H1 (cell line): ENCODE results near the gene PM20D1. TPM values are rescaled to one million over a fixed set of nuclear protein-coding genes. Genes with fewer than 3 reads are reported as not detected.

Experiments
- CTCF ChIA-PET: fragments of 300-600 bp; sonication (Branson Sonifier 250); formaldehyde crosslinking; loops from one replicate; lab custom pipeline; 2021; ENCODE audit not compliant: partially characterized antibody; lab: Charles Lee
- POLR2A ChIA-PET: fragments of 300-600 bp; sonication (Branson Sonifier 250); formaldehyde crosslinking; loops from one replicate; lab custom pipeline; 2021; ENCODE audit warnings: inconsistent platforms; ENCODE audit not compliant: partially characterized antibody; lab: Charles Lee
- DNase-seq, 2 experiments: peaks; one replicate each; pipeline versions ENCODE4 v3.0.0 to v3.0.0-alpha.2; 2010 to 2022; ENCODE audit warnings: low spot score in 2 of 2, low read depth in 1 of 2, mixed read lengths in 1 of 2
- FAIRE-seq: peaks from 2 replicates; lab custom pipeline; 2011; peaks lifted over from hg19 to GRCh38; lab: Jason Lieb, UNC
- H2AFZ ChIP-seq: 2 replicates; pipeline ENCODE4 v1.8.1; 2012; ENCODE audit warnings: low read length, inconsistent platforms
- H2AK5ac ChIP-seq: 2 replicates; pipeline ENCODE4 v1.6.1; 2013; ENCODE audit warnings: low read depth, low read length
- H2BK120ac ChIP-seq: replicated peaks from 2 replicates; pipeline ENCODE3; 2013; ENCODE audit warnings: low read depth, low read length, inconsistent platforms
- H2BK12ac ChIP-seq: 2 replicates; pipeline ENCODE4 v1.6.1; 2013; ENCODE audit warnings: low read depth, low read length
- H2BK15ac ChIP-seq: 2 replicates; pipeline ENCODE4 v1.6.1; 2013; ENCODE audit warnings: low read length
- H2BK20ac ChIP-seq: 2 replicates; pipeline ENCODE4 v1.6.1; 2013; ENCODE audit warnings: low read length
- H2BK5ac ChIP-seq: 2 replicates; pipeline ENCODE4 v1.6.1; 2013; ENCODE audit warnings: low read depth, low read length
- H3K14ac ChIP-seq: 2 replicates; pipeline ENCODE4 v1.6.1; 2013; ENCODE audit warnings: inconsistent platforms; ENCODE audit not compliant: insufficient read length
- H3K18ac ChIP-seq: 2 replicates; pipeline ENCODE4 v1.6.1; 2013; ENCODE audit warnings: low read length; ENCODE audit errors: extremely low read depth
- H3K23ac ChIP-seq: 2 replicates; pipeline ENCODE4 v1.6.1; 2013; ENCODE audit warnings: inconsistent platforms; ENCODE audit not compliant: insufficient read length
- H3K23me2 ChIP-seq: 2 replicates; pipeline ENCODE4 v1.6.1; 2013; ENCODE audit warnings: low read depth, low read length
- H3K27ac ChIP-seq: 2 replicates; pipeline ENCODE4 v1.6.1; 2011; ENCODE audit warnings: low read depth, low read length, inconsistent platforms
- H3K27me3 ChIP-seq, 4 experiments: replicated peaks in 1 of 4; 1 replicate in 1 of 4; 2 replicates in 3 of 4; pipeline versions ENCODE4 v1.6.1 to v1.8.1; 2011 to 2013; ENCODE audit warnings: low read length in 3 of 4, mild to moderate bottlenecking in 3 of 4, inconsistent platforms in 2 of 4, mixed read lengths in 2 of 4, moderate library complexity in 1 of 4; ENCODE audit not compliant: control insufficient read depth in 3 of 4, insufficient read depth in 3 of 4; ENCODE audit errors: extremely low read depth in 1 of 4
- H3K36me3 ChIP-seq, 4 experiments: 2 replicates each; pipeline versions ENCODE4 v1.6.1 to v1.8.1; 2011 to 2013; ENCODE audit warnings: mild to moderate bottlenecking in 4 of 4, low read length in 3 of 4, moderate library complexity in 2 of 4, control low read depth in 1 of 4, inconsistent platforms in 1 of 4; ENCODE audit not compliant: insufficient read depth in 4 of 4, control insufficient read depth in 2 of 4
- H3K4ac ChIP-seq: replicated peaks from 2 replicates; pipeline ENCODE3; 2013; ENCODE audit warnings: low read length, low read depth, mixed read lengths, inconsistent platforms; ENCODE audit not compliant: insufficient read length
- H3K4me1 ChIP-seq, 4 experiments: replicated peaks in 1 of 4; 1 replicate in 1 of 4; 2 replicates in 3 of 4; pipeline versions ENCODE4 v1.6.1 to v1.8.1; 2011 to 2013; ENCODE audit warnings: low read length in 3 of 4, inconsistent platforms in 2 of 4, mixed read lengths in 1 of 4; ENCODE audit not compliant: insufficient read depth in 4 of 4, control insufficient read depth in 3 of 4
- H3K4me2 ChIP-seq, 2 experiments: 2 replicates each; pipeline versions ENCODE4 v1.6.1 to v1.8.1; 2011 to 2013; ENCODE audit warnings: low read depth in 2 of 2, low read length in 2 of 2, control low read depth in 1 of 2, inconsistent platforms in 1 of 2, mild to moderate bottlenecking in 1 of 2; ENCODE audit not compliant: insufficient read depth in 1 of 2
- H3K4me3 ChIP-seq, 4 experiments: fragments of 200-600, 300-600 bp in 1 of 4; sonication (generic), shearing (Covaris generic), sonication (Bioruptor Twin) in 1 of 4; 2 replicates each; pipeline versions ENCODE4 v1.5.1 to v1.8.1; 2011 to 2016; ENCODE audit warnings: low read length in 4 of 4, low read depth in 3 of 4, control low read depth in 2 of 4, inconsistent platforms in 2 of 4, mild to moderate bottlenecking in 2 of 4, mixed read lengths in 1 of 4, moderate library complexity in 1 of 4; ENCODE audit not compliant: insufficient read depth in 2 of 4; ENCODE audit errors: extremely low read depth in 1 of 4
- H3K56ac ChIP-seq: replicated peaks from 2 replicates; pipeline ENCODE3; 2013; ENCODE audit warnings: low read depth, mild to moderate bottlenecking, mixed read lengths, low read length, inconsistent platforms; ENCODE audit not compliant: insufficient read length
- H3K79me1 ChIP-seq: 2 replicates; pipeline ENCODE4 v1.6.1; 2013; ENCODE audit warnings: low read depth, low read length, control low read depth
- H3K79me2 ChIP-seq, 2 experiments: 2 replicates each; pipeline versions ENCODE4 v1.6.1 to v1.8.1; 2012 to 2013; ENCODE audit warnings: low read length in 2 of 2, mild to moderate bottlenecking in 2 of 2, inconsistent platforms in 1 of 2; ENCODE audit not compliant: insufficient read depth in 2 of 2, control insufficient read depth in 1 of 2
- H3K9ac ChIP-seq, 4 experiments: replicated peaks in 1 of 4; 1 replicate in 1 of 4; 2 replicates in 3 of 4; pipeline versions ENCODE4 v1.6.1 to v1.8.1; 2011 to 2013; ENCODE audit warnings: low read depth in 3 of 4, low read length in 3 of 4, control low read depth in 2 of 4, mild to moderate bottlenecking in 2 of 4, moderate library complexity in 2 of 4, inconsistent platforms in 1 of 4; ENCODE audit errors: extremely low read depth in 1 of 4
- H3K9me3 ChIP-seq, 2 experiments: 2 replicates each; pipeline versions ENCODE4 v1.6.1 to v1.8.1; 2012 to 2013; ENCODE audit warnings: mild to moderate bottlenecking in 2 of 2, moderate library complexity in 2 of 2, control low read depth in 1 of 2, inconsistent platforms in 1 of 2, low read depth in 1 of 2, low read length in 1 of 2, mixed read lengths in 1 of 2; ENCODE audit not compliant: insufficient read depth in 2 of 2
- H4K20me1 ChIP-seq, 2 experiments: replicated peaks in 1 of 2; 2 replicates each; pipeline versions ENCODE3 to v1.8.1; 2011 to 2013; ENCODE audit warnings: inconsistent platforms in 2 of 2, low read length in 2 of 2, mild to moderate bottlenecking in 1 of 2; ENCODE audit not compliant: insufficient read depth in 2 of 2, control insufficient read depth in 1 of 2
- H4K5ac ChIP-seq: 2 replicates; pipeline ENCODE4 v1.6.1; 2013; ENCODE audit warnings: low read length, low read depth, mixed read lengths, inconsistent platforms; ENCODE audit not compliant: insufficient read length
- H4K8ac ChIP-seq: 2 replicates; pipeline ENCODE4 v1.8.0; 2013; ENCODE audit warnings: mild to moderate bottlenecking, moderate library complexity, low read length, inconsistent platforms; ENCODE audit not compliant: insufficient read depth; ENCODE audit errors: extremely low read depth
- H4K91ac ChIP-seq: replicated peaks from 2 replicates; pipeline ENCODE3; 2013; ENCODE audit warnings: low read length, mixed read lengths, inconsistent platforms; ENCODE audit not compliant: insufficient read length
- ASH2L ChIP-seq: fragments of 200-600, 300-600 bp; sonication (generic); IDR thresholded peaks from one replicate; pipeline ENCODE4 v1.7.1; 2017; ENCODE audit warnings: low read length
- RFX5 ChIP-seq: IDR thresholded peaks from 2 replicates; pipeline ENCODE4 v1.6.1; 2011; ENCODE audit warnings: low read depth, low read length, improper control_type of control experiment, borderline replicate concordance
- RXRA ChIP-seq: IDR thresholded peaks from 2 replicates; pipeline ENCODE4 v1.6.1; 2011; ENCODE audit warnings: low read depth, mild to moderate bottlenecking, low read length, moderate library complexity; ENCODE audit not compliant: insufficient read depth
- SAP30 ChIP-seq: fragments of 300-600 bp; sonication (generic); IDR thresholded peaks from 2 replicates; pipeline ENCODE4 v1.7.1; 2012; ENCODE audit warnings: low read length, moderate library complexity, mild to moderate bottlenecking, inconsistent platforms; ENCODE audit not compliant: insufficient read depth, insufficient replicate concordance
- SP2 ChIP-seq: IDR thresholded peaks from 2 replicates; pipeline ENCODE4 v1.6.1; 2012; ENCODE audit warnings: mild to moderate bottlenecking, low read length, inconsistent platforms
- SP4 ChIP-seq: IDR thresholded peaks from 2 replicates; pipeline ENCODE4 v1.6.1; 2012; ENCODE audit warnings: low read length, inconsistent platforms
- WGBS, 2 experiments: shearing (Covaris generic) in 1 of 2; methylation state at CpG; one replicate each; pipeline versions ENCODE4 v1.1.6 to v1.1.7; 2013 to 2015; ENCODE audit warnings: low lambda C conversion rate in 2 of 2, mixed read lengths in 2 of 2, inconsistent platforms in 1 of 2, low coverage in 1 of 2, missing lambda C conversion rate in 1 of 2; ENCODE audit not compliant: insufficient replicate concordance in 2 of 2, insufficient coverage in 1 of 2, insufficient read length in 1 of 2; ENCODE audit errors: extremely low coverage in 1 of 2, missing lambda C conversion rate in 1 of 2; 5-methylcytosine and 5-hydroxymethylcytosine counted together
- polyA plus RNA-seq, 7 experiments: library from polyadenylated mRNA; depleted of rRNA in 3 of 7; stranded (reverse) in 5 of 7; unstranded in 2 of 7; fragments of >200 nt in 5 of 7; fragments of 200-250 nt in 2 of 7; gene quantifications; 1 replicate in 5 of 7; 2 replicates in 1 of 7; 4 replicates in 1 of 7; pipeline versions ENCODE4 v1.2.1 to v1.2.3, GENCODE V29; 2011 to 2013; ENCODE audit warnings: missing spikeins in 2 of 7, mixed read lengths in 2 of 7
- total RNA-seq: library from RNA; stranded (reverse); fragmentation: NEBNext Ultra II Directional; extraction: Animal tissue kit (Norgen Biotek cat#: 25700); gene quantifications from 2 replicates; pipeline ENCODE4 v1.2.1, GENCODE V29; 2021

Gene PM20D1
- total and polyA plus RNA-seq, 2 of the 8 experiments (the other 6 are each of a cell fraction or from before 2014, with no cell fraction given), result 0.05 TPM; not detected in 1

DNA sequence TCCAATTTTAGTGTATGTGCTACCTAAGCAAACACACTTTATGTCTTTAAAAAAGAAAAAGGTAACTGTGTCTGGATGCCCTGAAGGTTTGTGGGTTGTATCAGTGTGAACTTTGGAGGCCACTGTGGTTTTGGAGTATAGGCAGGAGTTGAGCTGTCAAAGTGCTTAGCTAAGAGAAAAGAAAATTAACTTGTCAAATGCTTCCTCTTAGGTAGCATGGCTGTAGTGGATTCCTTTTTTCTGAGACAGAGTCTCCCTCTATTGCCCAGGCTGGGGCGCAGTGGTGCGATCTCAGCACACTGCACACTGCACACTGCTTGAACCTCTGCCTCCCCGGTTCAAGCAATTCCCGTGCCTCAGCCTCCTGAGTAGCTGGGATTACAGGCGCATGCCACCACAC is 25.8 kb downstream of the PM20D1 start:
- H3K27me3 ChIP-seq, result no peaks in the 10 kb centered on the region
- H3K23me2 ChIP-seq, result no peaks in the 10 kb centered on the region
- no peaks in the 10 kb centered on the region for H3K36me3 ChIP-seq
- no peak overlapping the region for H2BK12ac ChIP-seq
- no peak overlapping the region for H4K5ac ChIP-seq
- H3K56ac ChIP-seq, result no peak overlapping the region
- H3K79me2 ChIP-seq, result no peaks in the 10 kb centered on the region
- H2AFZ ChIP-seq, result no peak overlapping the region
- no peak overlapping the region for H2BK15ac ChIP-seq
- no peak overlapping the region for H3K4me2 ChIP-seq
- no peak overlapping the region for H2AK5ac ChIP-seq
- no peaks in the 10 kb centered on the region for H3K79me1 ChIP-seq
- H3K4me1 ChIP-seq, result peaks cover 0 to 12% (median 2%) of the 10 kb centered on the region in 4 experiments; a peak in 4 of 7 replicates
- no peaks in the 10 kb centered on the region for H3K9me3 ChIP-seq
- H3K18ac ChIP-seq, result no peak overlapping the region
- no peak for DNase-seq
- H3K27ac ChIP-seq, result no peak overlapping the region
- ChIA-PET POLR2A (interaction anchor here (0.8 kb wide), 1 partner anchor 13 kb away, joined by 3 read pairs; no protein-coding TSS in a partner anchor), CTCF (interaction anchor here (0.6 to 4.9 kb wide), 3 partner anchors 14 to 156 kb away, joined by 3 to 25 read pairs (median 3); no protein-coding TSS in a partner anchor)
- no peak overlapping the region for H3K9ac ChIP-seq
- H2BK120ac ChIP-seq, result no peak overlapping the region
- H2BK5ac ChIP-seq, result no peak overlapping the region
- H3K4ac ChIP-seq, result no peak overlapping the region
- TF ChIP-seq SP4, result no peak
- TF ChIP-seq SAP30, result no peak
- TF ChIP-seq RXRA, result no peak
- TF ChIP-seq SP2, result no peak
- no peak for TF ChIP-seq ASH2L
- TF ChIP-seq RFX5, result no peak
- H4K91ac ChIP-seq, result no peak overlapping the region
- FAIRE-seq, result no peak
- H4K20me1 ChIP-seq, result no peaks in the 10 kb centered on the region
- no peak overlapping the region for H2BK20ac ChIP-seq
- no peak overlapping the region for H3K23ac ChIP-seq
- WGBS, 2 experiments, result 85% methylated on average over 5 of the region's 5 CpGs; no CpG with 5 or more reads in 1 of the 2 experiments
- H3K4me3 ChIP-seq, result no peak overlapping the region
- H4K8ac ChIP-seq, result no peak overlapping the region
- no peak overlapping the region for H3K14ac ChIP-seq
